ENCODE data around the gene CCDC146.
"Not testable (repeated sequence)": the region's sequence is repeated elsewhere in the genome, so short reads cannot be mapped to it uniquely, and the experiment has no call there.

The CCDC146 gene

GRCh38 chr7:77258014-77258413, 135.6 kb downstream of the CCDC146 start:
- H3K27me3 Mint-ChIP-seq: peaks cover 3% of the 10 kb centered on the region
- DNase-seq: no peak
- no peaks in the 10 kb centered on the region for H3K9me3 Mint-ChIP-seq
- H3K36me3 Mint-ChIP-seq: no peaks in the 10 kb centered on the region
- H3K4me1 Mint-ChIP-seq: no peaks in the 10 kb centered on the region
- CTCF ChIA-PET: interaction anchor here (2.5 kb wide), 1 partner anchor 10 kb away, joined by 9 read pairs; no protein-coding TSS in a partner anchor
- no peak overlapping the region for H3K27ac Mint-ChIP-seq
- no peak overlapping the region for H3K4me3 Mint-ChIP-seq

GRCh38 chr7:77258593-77258992, 136.2 kb downstream of the CCDC146 start:
- no peak overlapping the region for H3K4me3 Mint-ChIP-seq
- H3K4me1 Mint-ChIP-seq: no peaks in the 10 kb centered on the region
- CTCF ChIA-PET: interaction anchor here (2.5 kb wide), 1 partner anchor 10 kb away, joined by 9 read pairs; no protein-coding TSS in a partner anchor
- H3K9me3 Mint-ChIP-seq: no peaks in the 10 kb centered on the region
- H3K27ac Mint-ChIP-seq: no peak overlapping the region
- no peak for DNase-seq
- H3K36me3 Mint-ChIP-seq: no peaks in the 10 kb centered on the region
- peaks cover 3% of the 10 kb centered on the region for H3K27me3 Mint-ChIP-seq

- no peaks in the 10 kb centered on the region for H3K36me3 Mint-ChIP-seq
- no peaks in the 10 kb centered on the region for H3K27me3 Mint-ChIP-seq
- H3K27ac Mint-ChIP-seq: no peak overlapping the region
- CTCF ChIA-PET: interaction anchor here (1.2 kb wide), 1 partner anchor 70 kb away, joined by 3 read pairs; no protein-coding TSS in a partner anchor
- H3K4me1 Mint-ChIP-seq: peaks cover 10% of the 10 kb centered on the region
- DNase-seq: no peak
- H3K4me3 Mint-ChIP-seq: no peak overlapping the region
- no peaks in the 10 kb centered on the region for H3K9me3 Mint-ChIP-seq
Measured at GRCh38 chr7:77262316-77262715, 139.9 kb downstream of the CCDC146 start.

GRCh38 chr7:77265666-77266065, 143.3 kb downstream of the CCDC146 start:
- H3K4me3 Mint-ChIP-seq: no peak overlapping the region
- H3K27ac Mint-ChIP-seq: no peak overlapping the region
- no peaks in the 10 kb centered on the region for H3K9me3 Mint-ChIP-seq
- no peaks in the 10 kb centered on the region for H3K36me3 Mint-ChIP-seq
- no peaks in the 10 kb centered on the region for H3K27me3 Mint-ChIP-seq
- peaks cover 10% of the 10 kb centered on the region for H3K4me1 Mint-ChIP-seq
- CTCF ChIA-PET: interaction anchor here (1.6 kb wide), 1 partner anchor 18 kb away, joined by 5 read pairs; no protein-coding TSS in a partner anchor
- no peak for DNase-seq

GRCh38 chr7:77266291-77266794, 143.9 kb downstream of the CCDC146 start:
- Mint-ChIP-seq H3K4me3 (no peak overlapping the region), H3K27me3 (no peaks in the 10 kb centered on the region), H3K27ac (no peak overlapping the region), H3K36me3 (no peaks in the 10 kb centered on the region), H3K4me1 (peaks cover 10% of the 10 kb centered on the region), H3K9me3 (no peaks in the 10 kb centered on the region)
- DNase-seq: no peak
- CTCF ChIA-PET: interaction anchor here (1.6 kb wide), 1 partner anchor 19 kb away, joined by 5 read pairs; no protein-coding TSS in a partner anchor

GRCh38 chr7:77269360-77270093, 147.1 kb downstream of the CCDC146 start:
- CTCF ChIA-PET: interaction anchor here (1.2 kb wide), 1 partner anchor 39 kb away, joined by 3 read pairs; no protein-coding TSS in a partner anchor
- Mint-ChIP-seq H3K27ac (no peak overlapping the region), H3K4me1 (peaks cover 10% of the 10 kb centered on the region), H3K9me3 (no peaks in the 10 kb centered on the region), H3K27me3 (no peaks in the 10 kb centered on the region), H3K36me3 (peaks cover 1% of the 10 kb centered on the region), H3K4me3 (no peak overlapping the region)
- DNase-seq: no peak

- H3K36me3 Mint-ChIP-seq: peaks cover 3% of the 10 kb centered on the region
- DNase-seq: no peak
- no peak overlapping the region for H3K4me3 Mint-ChIP-seq
- CTCF ChIA-PET: interaction anchor here (1.2 kb wide), 1 partner anchor 38 kb away, joined by 3 read pairs; no protein-coding TSS in a partner anchor
- H3K27me3 Mint-ChIP-seq: no peaks in the 10 kb centered on the region
- H3K4me1 Mint-ChIP-seq: peaks cover 10% of the 10 kb centered on the region
- no peak overlapping the region for H3K27ac Mint-ChIP-seq
- no peaks in the 10 kb centered on the region for H3K9me3 Mint-ChIP-seq
Measured at GRCh38 chr7:77270094-77270480, 147.7 kb downstream of the CCDC146 start.

GRCh38 chr7:77271766-77272165, 149.4 kb downstream of the CCDC146 start:
- CTCF ChIA-PET: no interaction called here

GRCh38 chr7:77275663-77276062, 153.2 kb downstream of the CCDC146 start:
- H3K4me1 Mint-ChIP-seq, H3K27me3 Mint-ChIP-seq, H3K4me3 Mint-ChIP-seq, H3K27ac Mint-ChIP-seq, H3K9me3 Mint-ChIP-seq, DNase-seq, CTCF ChIA-PET, H3K36me3 Mint-ChIP-seq: not testable (repeated sequence)

More at GRCh38 chr7:77271766-77272165, 149.4 kb downstream of the CCDC146 start:
- no peak overlapping the region for H3K4me3 Mint-ChIP-seq
- H3K27ac Mint-ChIP-seq: no peak overlapping the region
- no peaks in the 10 kb centered on the region for H3K9me3 Mint-ChIP-seq
- no peak for DNase-seq
- peaks cover 4% of the 10 kb centered on the region for H3K27me3 Mint-ChIP-seq
- H3K36me3 Mint-ChIP-seq: peaks cover 3% of the 10 kb centered on the region
- peaks cover 3% of the 10 kb centered on the region for H3K4me1 Mint-ChIP-seq

GRCh38 chr7:77276120-77276519, 153.7 kb downstream of the CCDC146 start:
- peaks cover 4% of the 10 kb centered on the region for H3K27me3 Mint-ChIP-seq
- peaks cover 3% of the 10 kb centered on the region for H3K4me1 Mint-ChIP-seq
- CTCF ChIA-PET: no interaction called here

GRCh38 chr7:77281780-77282478, 159.5 kb downstream of the CCDC146 start:
- CTCF ChIA-PET: no interaction called here
- Mint-ChIP-seq H3K27ac (no peak overlapping the region), H3K36me3 (no peaks in the 10 kb centered on the region), H3K4me3 (no peak overlapping the region), H3K4me1 (no peaks in the 10 kb centered on the region), H3K9me3 (peaks cover 5% of the 10 kb centered on the region), H3K27me3 (no peaks in the 10 kb centered on the region)
- DNase-seq: no peak

More at GRCh38 chr7:77276120-77276519, 153.7 kb downstream of the CCDC146 start:
- no peaks in the 10 kb centered on the region for H3K9me3 Mint-ChIP-seq
- no peak overlapping the region for H3K27ac Mint-ChIP-seq
- peaks cover 3% of the 10 kb centered on the region for H3K36me3 Mint-ChIP-seq
- no peak for DNase-seq
- H3K4me3 Mint-ChIP-seq: no peak overlapping the region

GRCh38 chr7:77282897-77283296, 160.5 kb downstream of the CCDC146 start:
- Mint-ChIP-seq H3K4me3 (no peak overlapping the region), H3K27ac (no peak overlapping the region), H3K4me1 (no peaks in the 10 kb centered on the region), H3K9me3 (peaks cover 5% of the 10 kb centered on the region), H3K27me3 (no peaks in the 10 kb centered on the region), H3K36me3 (no peaks in the 10 kb centered on the region)
- DNase-seq: no peak
- CTCF ChIA-PET: no interaction called here

GRCh38 chr7:77284005-77284404, 161.6 kb downstream of the CCDC146 start:
- Mint-ChIP-seq H3K27ac (no peak overlapping the region), H3K4me1 (no peaks in the 10 kb centered on the region), H3K27me3 (no peaks in the 10 kb centered on the region), H3K9me3 (peaks cover 8% of the 10 kb centered on the region), H3K4me3 (no peak overlapping the region), H3K36me3 (peaks cover 1% of the 10 kb centered on the region)
- no peak for DNase-seq
- CTCF ChIA-PET: no interaction called here

GRCh38 chr7:77284616-77285015, 162.2 kb downstream of the CCDC146 start:
- H3K4me3 Mint-ChIP-seq: no peak overlapping the region

More at GRCh38 chr7:77284616-77285015, 162.2 kb downstream of the CCDC146 start:
- H3K9me3 Mint-ChIP-seq: peaks cover 8% of the 10 kb centered on the region
- H3K36me3 Mint-ChIP-seq: peaks cover 1% of the 10 kb centered on the region
- CTCF ChIA-PET: no interaction called here
- no peaks in the 10 kb centered on the region for H3K27me3 Mint-ChIP-seq
- H3K27ac Mint-ChIP-seq: no peak overlapping the region
- H3K4me1 Mint-ChIP-seq: no peaks in the 10 kb centered on the region
- DNase-seq: no peak
